GM18861 (cell line): Measurements from ENCODE around the gene FBXO11.
"Not testable (repeated sequence)": the region's sequence is repeated elsewhere in the genome, so short reads cannot be mapped to it uniquely, and the experiment has no call there.

Experiments
- ATAC-seq: cut with Tn5 transposase; IDR thresholded peaks from one replicate; pipeline ENCODE4 v1.9.1; 2021; ENCODE audit not compliant: unreplicated experiment

Gene FBXO11

GRCh38 chr2:47906157-47907038, at the start of gene FBXO11:
Gene FBXO11 (minus strand): TSS chr2:47906498. CDS start chr2:47905720, 778 bp downstream.
- ATAC-seq = peak; percentile 86

- no peak for ATAC-seq
These were observed 44.3 kb upstream of the FBXO11 start for GRCh38 chr2:47950340-47951301.

GRCh38 chr2:47946593-47946992, 40.3 kb upstream of the FBXO11 start:
- ATAC-seq = no peak

GRCh38 chr2:47945046-47945781, 38.9 kb upstream of the FBXO11 start:
- no peak for ATAC-seq

GRCh38 chr2:47941936-47942335, 35.6 kb upstream of the FBXO11 start:
- ATAC-seq = no peak

GRCh38 chr2:47937677-47938076, 31.4 kb upstream of the FBXO11 start:
- ATAC-seq = no peak

GRCh38 chr2:47935071-47935470, 28.8 kb upstream of the FBXO11 start:
- ATAC-seq = no peak

- ATAC-seq = no peak
These were observed 11.7 kb upstream of the FBXO11 start for GRCh38 chr2:47918043-47918442.

GRCh38 chr2:47917276-47917961, 11.1 kb upstream of the FBXO11 start:
- ATAC-seq = no peak

- no peak for ATAC-seq
These were observed 10.1 kb upstream of the FBXO11 start for GRCh38 chr2:47916412-47916811.

- ATAC-seq = not testable (repeated sequence)
These were observed 4.4 kb upstream of the FBXO11 start for GRCh38 chr2:47910662-47911061.

GRCh38 chr2:47908682-47909081, 2.4 kb upstream of the FBXO11 start:
- no peak for ATAC-seq

- ATAC-seq = no peak
These were observed 912 bp upstream of the FBXO11 start for GRCh38 chr2:47907039-47907781.

- no peak for ATAC-seq
These were observed 727 bp downstream of the FBXO11 start for GRCh38 chr2:47905386-47906156.

- ATAC-seq = no peak
These were observed 2.4 kb downstream of the FBXO11 start for GRCh38 chr2:47903781-47904490.

GRCh38 chr2:47901892-47902291, 4.4 kb downstream of the FBXO11 start:
- not testable (repeated sequence) for ATAC-seq

GRCh38 chr2:47900857-47901256, 5.4 kb downstream of the FBXO11 start:
- ATAC-seq = no peak
